Stimulated activated CD4-positive, alpha-beta T cell treated with anti-CD3 and anti-CD28 coated beads, TNF-alpha, amount 100 ng/mL, for 1 hour (primary cell): ENCODE results near the gene PYGM.

Experiments used
- DNase-seq, 3 donors: peaks; one replicate each; pipeline ENCODE4 v3.0.0-alpha.2; 2020; ENCODE audit warnings: low read depth in 3 of 3, low spot score in 1 of 3

The PYGM gene

DNA sequence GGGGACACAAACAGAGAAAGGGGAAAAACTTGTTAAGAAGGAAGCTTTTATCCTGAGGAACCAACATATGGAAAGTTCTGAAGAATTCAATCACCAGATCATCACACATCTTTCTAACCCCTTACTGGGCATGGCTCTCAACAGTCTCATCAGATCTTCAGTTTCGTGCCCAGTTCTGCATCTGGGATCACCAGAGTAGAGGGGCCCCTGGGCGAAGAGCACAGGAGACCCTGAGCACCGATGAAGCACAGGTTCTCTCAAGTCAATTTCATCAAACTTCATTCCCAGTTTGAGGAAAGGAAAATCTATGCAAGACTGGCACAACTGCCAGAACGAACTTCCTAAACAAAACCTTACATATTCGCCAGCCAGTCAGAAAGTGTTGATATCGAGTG lies 8.5 kb upstream of the PYGM start:
- DNase-seq: no peak

DNA sequence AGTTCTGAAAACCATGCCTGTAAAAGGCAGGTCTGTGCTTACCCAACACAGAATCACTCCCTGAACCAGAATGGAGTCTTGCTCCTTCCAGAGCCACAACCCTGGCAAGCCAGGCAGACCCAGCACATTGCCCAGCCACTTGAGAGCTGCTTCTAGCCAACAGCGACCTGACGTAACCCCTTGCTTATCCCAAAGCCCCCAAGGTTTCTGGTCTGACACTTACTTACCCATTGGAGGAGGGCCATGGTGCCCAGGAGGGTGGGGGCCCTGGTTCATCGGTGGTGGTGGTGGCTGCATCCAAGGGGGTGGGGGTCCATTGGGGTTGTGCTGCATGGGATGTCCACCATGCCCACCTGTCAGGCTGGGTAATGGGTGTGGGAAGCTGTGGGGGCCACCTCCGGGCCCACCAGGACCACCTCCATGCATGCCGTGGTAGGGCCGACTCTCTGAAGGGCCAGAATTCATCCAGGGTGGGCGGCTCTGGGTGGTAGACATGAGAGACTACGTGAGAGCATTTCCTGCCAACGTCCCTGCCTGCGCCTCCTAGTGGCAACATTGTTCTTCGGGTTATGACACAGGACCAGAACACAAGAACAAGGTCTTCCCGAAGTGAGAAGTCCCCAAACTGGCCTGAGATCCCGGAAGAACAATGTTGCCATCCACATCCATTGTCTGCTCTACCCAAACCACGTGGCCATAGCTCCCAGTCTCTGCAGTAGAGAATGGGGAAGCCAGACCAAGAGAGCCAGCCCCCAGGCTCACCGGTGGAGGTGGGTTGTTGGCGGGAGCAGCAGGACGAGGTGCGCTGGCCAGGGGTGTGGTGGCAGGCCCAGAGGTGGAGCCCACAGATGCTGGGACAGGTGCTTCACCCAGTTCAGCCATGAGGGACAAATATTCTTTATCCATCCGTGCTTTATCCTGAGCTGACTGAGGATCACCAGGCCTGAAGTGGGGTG lies 7.8 kb upstream of the PYGM start:
- peak; percentile 56 to 63 (median 56) for DNase-seq

DNA sequence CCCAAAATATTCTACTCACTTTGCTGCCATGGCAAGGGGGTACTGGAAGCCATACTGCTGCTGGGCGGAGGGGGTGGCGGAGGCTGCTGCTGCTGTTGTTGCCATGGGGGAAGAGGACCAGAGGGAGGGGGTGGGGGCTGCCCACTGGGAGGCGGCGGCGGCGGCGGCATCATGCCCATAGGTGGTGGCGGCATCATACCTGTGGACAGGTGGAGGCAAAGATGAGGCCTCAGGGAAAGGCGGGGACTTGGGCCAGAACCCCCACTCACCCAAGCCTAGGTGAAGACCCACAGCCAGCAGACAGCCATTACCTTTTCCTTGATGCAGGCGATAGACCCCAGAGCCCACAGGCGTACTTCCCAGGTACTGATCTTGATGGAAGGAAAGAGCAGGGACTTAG lies 7.1 kb upstream of the PYGM start:
- DNase-seq: no peak

DNA sequence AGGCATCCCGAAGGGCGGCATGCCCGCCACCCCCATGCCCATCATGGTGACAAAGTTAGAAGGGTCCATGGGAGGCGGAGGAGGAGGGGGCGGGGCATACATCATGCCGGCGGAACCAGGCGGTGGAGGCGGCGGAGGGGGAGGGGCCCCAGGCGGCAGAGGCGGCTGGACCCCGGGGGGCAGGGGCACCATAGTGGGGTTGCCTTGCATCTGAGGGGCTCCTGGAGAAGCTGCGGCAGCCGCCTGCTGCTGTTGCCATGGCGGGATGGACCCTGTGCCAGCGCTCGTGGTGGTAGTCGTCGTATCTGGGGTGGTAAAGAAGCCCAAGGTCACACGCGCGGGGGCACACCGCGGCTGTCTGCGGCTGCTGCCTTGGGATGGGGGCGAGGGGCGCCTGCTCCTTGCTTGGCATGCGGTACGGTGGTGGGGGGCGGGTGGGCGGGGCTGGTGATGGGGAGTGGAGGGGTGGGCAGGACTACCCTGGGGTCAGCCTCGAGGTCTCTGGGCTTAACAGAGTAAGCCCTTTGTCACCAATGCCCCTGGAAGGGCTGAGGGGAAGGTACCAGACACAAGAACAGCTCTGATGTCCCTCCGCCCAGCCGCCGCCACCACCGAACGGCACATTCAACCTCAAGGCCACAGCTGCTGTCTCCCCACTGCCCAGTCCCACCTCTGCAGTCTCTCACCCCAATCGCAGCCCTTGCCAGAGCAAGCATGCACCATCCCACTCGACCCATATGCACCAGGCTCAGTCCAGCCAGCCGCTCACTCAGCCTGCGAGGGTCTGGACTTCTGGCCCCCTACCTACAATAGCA lies 6.3 kb upstream of the PYGM start:
- no peak for DNase-seq

DNA sequence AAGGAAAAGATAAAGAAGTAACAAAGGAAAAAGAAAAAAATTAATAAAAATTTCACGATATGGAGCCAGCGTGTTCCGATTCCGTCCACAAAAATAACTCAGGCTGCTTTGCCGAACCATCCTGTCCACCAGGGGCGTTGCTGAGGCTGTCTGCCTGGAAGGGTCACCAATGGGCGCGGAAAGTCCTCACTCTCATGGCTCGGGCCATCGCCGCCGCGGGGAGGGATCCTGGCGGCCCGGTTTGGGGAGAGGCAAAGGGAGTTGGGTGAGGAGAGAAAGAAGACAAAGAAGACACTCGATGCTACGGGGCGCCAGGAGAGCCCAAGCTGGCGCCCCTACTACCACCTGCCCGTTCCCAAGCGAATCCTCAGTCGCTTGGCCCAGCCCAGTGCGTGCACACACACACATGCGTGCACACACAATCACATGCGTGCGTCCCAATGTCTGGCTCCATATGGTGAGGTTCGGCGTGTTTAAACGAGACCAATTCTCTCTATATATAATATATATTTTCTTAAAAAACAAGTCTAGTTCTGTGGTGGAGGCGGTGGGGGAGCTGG lies 5.6 kb upstream of the PYGM start:
- no peak for DNase-seq

DNA sequence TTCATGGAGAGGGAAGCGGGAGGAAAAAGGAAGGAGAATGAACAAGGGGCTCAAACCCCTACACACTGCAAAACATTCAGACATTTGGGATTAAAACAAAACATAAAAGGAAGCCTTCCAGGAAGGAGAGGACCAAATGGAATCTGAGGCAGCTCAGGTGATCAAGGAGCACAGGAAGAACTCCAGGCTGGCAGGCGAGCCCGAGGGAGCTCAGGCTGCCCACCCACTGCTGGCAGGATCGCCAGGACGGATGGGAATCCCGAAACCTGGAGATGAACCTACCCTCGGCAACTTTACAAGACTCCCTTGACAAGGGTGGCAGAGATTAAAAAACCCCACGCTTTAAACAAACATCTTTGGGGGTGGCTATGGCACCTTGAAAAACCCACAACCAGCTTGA lies 5.0 kb upstream of the PYGM start:
- no peak for DNase-seq

DNA sequence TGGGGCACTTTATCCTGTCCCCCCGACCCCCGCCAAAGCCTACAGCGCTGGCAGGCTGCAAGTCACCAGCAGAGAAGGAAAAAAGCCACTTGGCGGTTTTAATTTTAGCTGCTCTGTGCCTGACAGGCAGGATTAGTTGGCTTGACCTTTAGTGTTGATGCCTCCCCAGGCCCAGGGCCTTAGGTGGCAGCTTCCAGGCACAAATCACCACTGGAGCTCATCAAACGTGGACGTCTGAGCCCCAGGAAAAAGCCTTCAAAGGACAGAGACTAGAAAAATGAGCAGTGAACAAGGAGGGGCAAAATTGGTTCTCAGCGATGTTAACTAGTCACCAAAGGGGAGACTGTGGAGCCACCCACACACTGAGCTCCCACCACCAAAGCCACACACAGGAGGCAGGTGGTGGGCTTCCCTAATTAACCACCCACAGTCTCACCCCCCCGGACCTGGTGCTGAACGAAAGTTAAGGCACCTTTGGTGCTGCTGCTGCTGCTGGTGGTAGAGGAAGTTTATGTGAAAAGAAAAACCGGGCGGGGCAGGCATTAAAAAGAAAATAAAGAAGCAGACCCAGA lies 4.4 kb upstream of the PYGM start:
- no peak for DNase-seq

DNA sequence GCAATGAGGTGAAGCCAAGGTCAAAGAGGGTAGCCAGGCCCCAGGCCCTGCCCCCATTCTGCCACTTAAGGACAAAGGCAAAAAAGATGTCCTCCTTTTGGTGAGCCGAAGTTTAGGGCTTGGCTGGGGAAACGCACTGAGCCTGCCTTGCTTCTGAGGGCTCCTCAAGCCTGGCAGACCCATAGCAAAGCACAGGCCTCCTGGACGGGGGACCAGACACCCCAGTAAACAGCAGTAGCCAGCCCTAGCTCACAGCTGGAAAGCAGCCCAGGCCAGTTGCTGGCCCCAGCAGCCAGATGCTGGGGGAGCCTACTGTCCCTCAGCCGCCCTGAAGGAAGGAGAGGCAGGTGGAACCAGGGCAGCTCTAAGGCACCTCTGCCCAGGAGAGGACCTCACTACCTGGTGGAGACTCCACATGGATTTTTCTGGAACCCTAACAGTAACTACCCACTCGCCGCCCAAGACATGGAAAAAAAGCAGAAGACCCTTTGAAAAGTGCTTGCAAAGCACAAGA lies 3.8 kb upstream of the PYGM start:
- DNase-seq: no peak

DNA sequence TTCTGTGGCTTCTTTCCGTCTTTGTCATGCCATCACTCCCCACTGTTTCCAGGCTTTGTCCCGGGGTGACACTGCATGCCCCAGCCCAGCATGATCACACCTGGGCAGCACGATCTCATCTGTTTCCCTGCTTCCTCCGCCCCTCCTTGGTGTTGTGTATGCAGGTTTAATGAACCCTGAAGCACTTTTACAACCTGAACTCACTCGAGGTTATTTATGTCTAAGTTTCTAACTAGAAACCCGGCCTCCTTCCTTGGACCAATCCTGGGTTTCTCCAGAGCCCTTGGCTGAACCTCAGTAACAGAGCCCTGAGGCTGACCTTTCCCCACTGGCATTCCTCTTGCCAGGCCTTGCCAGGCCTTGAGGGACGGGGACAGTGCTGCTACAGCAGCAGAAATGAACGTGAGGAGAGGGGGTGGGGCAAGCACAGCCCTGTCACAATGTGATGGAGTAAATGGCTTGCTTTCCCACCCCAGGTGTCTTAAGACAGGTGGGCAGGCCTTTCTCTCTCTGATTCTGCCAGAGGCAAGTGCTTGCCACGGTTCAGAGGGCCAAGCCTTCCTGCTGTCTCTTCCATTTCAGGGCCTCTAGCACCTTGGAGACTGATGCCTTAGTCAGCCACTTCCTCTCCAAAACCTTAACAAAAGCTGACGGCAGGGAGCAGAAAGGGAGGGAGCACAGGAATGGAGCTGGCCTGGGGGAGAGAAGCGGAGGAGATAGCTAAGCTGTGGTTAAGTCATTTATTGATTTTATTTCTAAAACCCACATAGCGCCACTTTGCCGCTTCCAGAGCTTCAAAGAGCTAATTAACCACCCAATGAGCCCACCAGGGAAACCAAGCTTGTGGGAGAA lies 3.1 kb upstream of the PYGM start:
- DNase-seq: no peak

DNA sequence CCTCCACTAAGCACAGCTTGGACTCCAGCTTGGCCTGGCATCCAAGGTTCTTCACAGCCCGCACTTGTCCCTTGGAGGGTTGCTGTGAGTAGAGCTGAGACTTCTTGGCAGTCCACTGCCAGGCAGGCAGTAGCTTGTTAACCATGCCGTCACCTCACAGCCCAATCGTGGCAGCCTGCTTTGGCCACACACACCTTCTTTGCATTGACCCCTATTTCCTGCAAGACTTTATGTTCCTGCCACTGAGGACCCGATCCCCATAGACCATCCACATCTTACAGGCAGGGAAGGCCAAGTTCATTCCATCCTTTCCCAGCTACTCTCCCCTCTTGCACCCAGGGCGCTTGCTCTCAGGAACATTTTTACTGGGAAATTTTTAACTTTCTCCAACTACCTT lies 2.5 kb upstream of the PYGM start:
- no peak for DNase-seq

DNA sequence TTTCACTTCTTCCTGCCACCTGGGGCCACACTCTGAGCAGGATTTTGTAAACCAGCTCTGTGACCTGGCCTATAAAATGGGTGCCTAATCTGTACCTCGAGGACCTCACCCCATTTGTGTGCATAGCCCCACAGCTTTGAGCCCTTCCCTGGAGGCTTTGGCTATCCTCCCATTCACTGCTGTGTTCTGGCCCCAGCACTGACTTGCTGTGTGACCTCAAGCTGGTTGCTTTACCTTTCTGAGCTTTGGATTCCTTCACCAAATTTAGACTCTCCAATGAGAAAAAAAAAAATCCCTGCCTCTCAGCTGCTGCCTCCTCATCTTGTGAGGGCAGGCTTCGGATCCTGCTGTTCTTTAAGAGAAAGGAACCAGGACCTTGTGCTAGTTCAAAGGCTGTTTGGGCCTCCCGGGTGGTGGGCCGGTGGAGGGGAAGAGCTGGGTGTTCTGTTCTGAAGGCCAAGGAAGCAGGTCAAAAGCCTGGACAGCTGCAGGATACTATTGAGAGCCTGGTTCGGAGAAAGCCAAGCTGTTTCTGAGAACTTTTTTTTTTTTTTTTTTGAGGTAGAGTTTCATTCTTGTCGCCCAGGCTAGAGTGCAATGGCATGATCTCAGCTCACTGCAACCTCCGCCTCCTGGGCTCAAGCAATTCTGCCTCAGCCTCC lies 1.1 kb upstream of the PYGM start:
- DNase-seq: no peak

DNA sequence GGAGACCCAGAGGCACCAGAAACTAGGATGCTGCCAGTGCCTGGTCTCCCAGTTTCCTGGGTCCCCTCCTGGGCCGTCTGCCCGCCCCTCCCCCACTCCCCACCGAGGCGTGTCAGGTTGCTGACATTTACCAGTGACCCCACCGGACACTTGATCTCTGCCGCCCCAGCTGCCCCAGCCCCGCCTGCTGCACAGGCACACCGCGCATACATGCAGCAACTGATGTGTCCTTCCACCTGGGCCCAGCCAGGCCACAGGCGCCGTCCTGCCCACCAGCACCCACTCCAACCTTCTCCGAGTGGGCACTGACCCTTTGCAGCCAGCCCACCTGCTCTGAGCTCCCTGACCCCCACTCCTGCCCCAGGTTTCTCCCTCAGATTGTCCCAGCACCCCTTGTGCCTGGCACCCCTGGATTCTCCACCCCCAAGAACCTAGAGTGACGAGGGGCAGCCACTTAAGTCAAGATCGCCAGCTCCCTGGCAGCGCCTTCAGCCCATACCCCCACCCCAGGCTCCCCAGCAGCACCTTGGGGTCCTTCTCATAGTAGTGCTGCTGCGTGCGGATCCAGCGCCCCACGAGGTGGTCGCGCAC lies 548 bp downstream of the PYGM start:
- DNase-seq: no peak

DNA sequence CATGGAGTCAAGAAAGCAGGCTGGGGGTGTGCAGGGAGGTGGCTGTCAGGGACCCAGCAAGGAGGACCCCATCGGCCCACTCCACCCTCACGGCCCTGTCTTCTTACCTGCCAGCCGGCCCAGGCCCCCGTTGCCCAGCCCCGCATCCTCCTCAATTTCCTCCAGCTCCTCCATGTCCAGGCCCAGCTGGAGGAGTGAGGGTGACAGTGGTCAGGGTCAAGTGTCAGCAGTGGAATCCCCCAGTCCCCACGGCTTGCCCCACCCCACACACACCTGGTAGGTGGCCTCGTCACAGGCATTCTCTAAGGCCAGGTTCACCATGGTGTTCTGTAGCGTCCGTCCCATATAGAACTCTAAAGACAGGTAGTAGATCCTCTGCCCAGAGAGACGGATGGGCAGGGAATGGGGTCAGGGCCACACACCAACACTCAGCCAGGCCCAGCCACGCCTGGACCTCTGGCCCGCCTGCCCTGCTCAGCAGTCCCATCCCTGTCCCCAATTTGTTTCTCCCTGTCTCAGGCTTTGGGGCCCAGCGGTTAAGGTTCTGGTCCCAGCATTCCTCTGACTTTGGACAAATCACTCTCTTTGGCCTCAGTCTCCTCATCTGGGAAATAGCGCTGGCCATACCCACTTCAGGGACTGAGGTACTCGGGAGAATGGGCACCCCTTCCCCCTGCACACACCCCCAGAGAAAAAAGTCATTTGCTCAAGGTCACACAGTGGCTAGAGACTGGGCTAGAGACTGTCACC lies 1.3 kb downstream of the PYGM start:
- DNase-seq: no peak

DNA sequence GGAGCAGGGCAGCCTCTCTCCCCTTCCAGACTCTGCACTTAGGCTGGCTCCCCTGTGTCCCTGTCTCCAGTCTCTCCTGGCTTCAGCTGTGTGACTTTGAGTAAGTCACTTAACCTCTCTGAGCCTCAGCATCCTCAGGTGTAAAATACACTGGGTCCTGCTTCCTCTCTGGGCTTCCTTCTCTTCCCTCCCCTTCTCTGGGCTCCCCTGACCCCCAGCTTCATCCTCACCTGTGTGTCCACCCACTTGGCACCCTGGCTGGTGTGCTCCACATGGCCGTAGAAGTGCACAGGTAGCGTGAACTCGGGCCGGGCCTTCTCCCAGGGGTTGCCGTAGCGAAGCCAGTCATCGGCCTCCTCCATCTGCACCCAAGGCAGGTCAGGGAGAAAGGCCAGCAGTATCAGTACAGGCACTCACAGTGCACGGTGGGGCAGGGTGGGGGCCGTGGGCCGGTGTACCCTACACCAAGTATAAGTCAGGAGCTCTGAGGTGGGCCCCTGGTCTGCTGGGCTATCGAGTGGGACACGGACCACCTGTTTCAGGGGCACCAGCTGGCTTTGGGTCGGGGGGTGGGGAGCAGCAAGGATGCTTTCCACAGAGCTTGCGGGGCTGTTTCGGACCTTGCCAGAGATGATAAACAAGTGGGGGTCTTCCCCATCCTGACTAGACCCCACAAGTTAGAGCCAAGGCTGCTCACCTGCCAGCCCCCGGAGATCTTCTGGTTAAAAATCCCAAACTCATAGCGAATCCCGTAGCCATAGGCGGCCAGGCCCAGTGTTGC lies 2.0 kb downstream of the PYGM start:
- no peak for DNase-seq

DNA sequence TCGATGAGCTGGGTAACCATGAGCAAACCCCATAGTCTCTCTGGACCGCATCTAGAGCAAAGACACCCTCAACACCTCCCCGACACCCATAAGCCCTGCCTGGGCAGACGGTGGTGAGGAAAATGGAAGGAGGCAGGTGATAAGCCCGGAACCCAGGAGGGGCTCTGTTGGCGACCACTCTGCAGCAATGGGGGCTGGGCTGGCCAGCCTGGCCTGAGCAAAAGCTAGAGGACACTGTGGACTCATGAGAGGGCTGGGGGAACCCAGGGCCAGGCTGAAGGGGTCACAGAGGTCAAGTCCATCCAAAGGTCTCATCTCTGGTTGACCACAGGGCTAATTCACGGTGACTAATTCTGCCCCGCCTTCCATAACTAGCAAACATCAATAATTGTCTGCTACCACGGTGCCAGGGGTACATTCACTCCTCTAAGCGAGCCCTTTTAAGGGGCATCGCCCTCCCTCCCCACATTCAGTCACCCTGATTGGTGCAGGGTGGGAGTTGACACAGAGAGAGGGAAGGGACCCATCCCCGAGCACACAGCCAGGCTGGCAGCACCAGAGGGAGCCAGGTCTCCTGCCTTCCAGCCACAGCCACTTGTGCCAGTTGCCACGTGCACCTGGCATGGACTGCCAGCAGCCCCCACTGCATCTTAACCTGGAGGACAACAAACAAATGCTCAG lies 4.0 kb downstream of the PYGM start:
- DNase-seq: no peak

DNA sequence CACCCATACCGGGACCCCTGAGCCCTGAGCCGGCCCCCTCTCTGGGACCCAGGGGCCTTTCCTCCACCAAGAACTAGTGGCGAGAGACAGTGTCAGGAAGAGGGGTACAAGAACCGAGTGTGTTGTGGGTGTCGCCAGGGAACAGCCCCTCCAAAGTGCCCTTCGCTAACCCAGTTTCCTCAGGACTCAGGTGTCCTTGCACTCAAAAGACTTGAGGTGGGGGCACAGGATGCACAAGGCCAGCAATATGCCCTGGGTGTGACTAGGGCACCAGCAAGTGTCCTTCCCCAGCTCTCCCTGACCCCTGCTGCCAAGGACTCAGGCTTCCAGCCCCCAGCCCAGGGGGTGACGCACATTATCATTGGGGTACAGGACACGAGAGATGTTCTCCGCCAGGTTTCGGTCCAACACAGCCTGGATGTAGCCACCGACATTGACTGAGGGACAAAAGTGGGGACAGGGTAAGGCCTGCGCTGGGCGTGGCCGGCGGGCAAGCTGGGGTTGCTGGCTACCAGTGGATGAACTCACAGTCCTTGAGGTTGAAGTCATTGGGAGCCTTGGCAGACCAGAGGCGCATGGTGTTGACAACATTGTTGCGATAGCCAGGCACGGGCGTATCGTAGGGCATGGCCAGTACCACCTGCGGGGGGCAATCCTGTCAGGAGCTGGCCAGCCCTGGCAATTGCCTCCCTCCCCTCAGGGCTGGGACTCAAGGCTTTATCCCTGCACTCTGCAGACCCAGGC lies 4.7 kb downstream of the PYGM start:
- no peak for DNase-seq
